ENCODE results near the gene RNF7. TPM values are rescaled to one million over a fixed set of nuclear protein-coding genes. Genes with fewer than 3 reads are reported as not detected.

The RNF7 gene
- total RNA-seq, 4 donors from 2014 or later, result 23.7 to 122 (median 58.5) TPM

- TF ChIP-seq EP300 (IDR thresholded peaks at IDR 0.05; ENCODE audit: low read depth) (no peak), POLR2AphosphoS5 (IDR thresholded peaks at IDR 0.05) (no peak), POLR2A (IDR thresholded peaks at IDR 0.05) (no peak), CTCF (IDR thresholded peaks at IDR 0.05) (no peak)
- peaks cover 21 to 53% (median 34%) of the 10 kb centered on the region in 4 donors for H3K4me1 ChIP-seq
- H3K27me3 ChIP-seq, result no peaks in the 10 kb centered on the region
- H3K4me3 ChIP-seq, result peak overlapping the region in 3 of 4 donors; percentile 79 to 82 (median 82)
- in situ Hi-C loops (cut with MboI; ENCODE audit: low pct_ligation_motif_present in 1 of 4, low pct_unique_long_range_greater_than_20kb in 1 of 4, low sequenced_read_pairs in 3 of 4) (loop anchor here (25.0 kb wide), 4 partner anchors 123 to 427 kb away; no protein-coding TSS in a partner anchor), intact Hi-C loops (cut with DNase I; ENCODE audit: low total_unique reads) (no loop called here)
- peaks cover 0 to 2% (median 0%) of the 10 kb centered on the region in 4 donors for H3K36me3 ChIP-seq
- WGBS, 2 donors (ENCODE audit: low coverage in 1 of 2), result 52 to 100% methylated on average over 1 to 2 of the region's 2 CpGs
- H3K27ac ChIP-seq, result peak overlapping the region; percentile 95 to 99 (median 97)
- H3K9me3 ChIP-seq, result no peaks in the 10 kb centered on the region
- no peak for DNase-seq
Observed at GRCh38 chr3:141739731-141740130, 1.6 kb downstream of the RNF7 start.

DNA sequence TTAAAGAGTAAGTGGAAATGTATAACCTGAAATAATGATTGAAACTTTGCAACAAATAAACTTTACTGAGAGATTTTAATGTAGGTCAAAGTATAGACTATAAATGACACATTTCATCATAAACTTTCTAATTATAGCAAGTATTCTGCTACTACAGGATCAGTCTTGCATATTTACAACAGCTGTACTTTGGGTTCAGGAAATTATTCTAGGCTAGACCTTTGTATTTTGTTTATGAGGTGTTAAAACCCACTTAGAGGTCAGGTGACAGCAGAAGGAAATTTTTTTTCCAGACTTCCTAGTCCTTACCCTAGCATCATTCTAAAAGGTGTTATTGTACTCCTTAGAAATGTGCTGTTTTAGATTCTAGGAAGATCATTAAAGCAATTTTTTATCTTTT lies 2.3 kb downstream of the RNF7 start:
- Histone ChIP-seq H3K4me3 (peak overlapping the region in 1 of 4 donors; percentile 79), H3K27ac (peak overlapping the region; percentile 95 to 99 (median 97)), H3K4me1 (peaks cover 21 to 54% (median 34%) of the 10 kb centered on the region in 4 donors), H3K27me3 (no peaks in the 10 kb centered on the region), H3K36me3 (peaks cover 0 to 8% (median 2%) of the 10 kb centered on the region in 4 donors), H3K9me3 (no peaks in the 10 kb centered on the region)
- DNase-seq, result no peak
- intact Hi-C loops (cut with DNase I; ENCODE audit: low total_unique reads) (no loop called here), in situ Hi-C loops (cut with MboI; ENCODE audit: low pct_ligation_motif_present in 1 of 4, low pct_unique_long_range_greater_than_20kb in 1 of 4, low sequenced_read_pairs in 3 of 4) (loop anchor here (25.0 kb wide), 4 partner anchors 122 to 428 kb away; no protein-coding TSS in a partner anchor)
- TF ChIP-seq CTCF (IDR thresholded peaks at IDR 0.05) (no peak), EP300 (IDR thresholded peaks at IDR 0.05; ENCODE audit: low read depth) (no peak), POLR2AphosphoS5 (IDR thresholded peaks at IDR 0.05) (peak in 2 of 3 donors; percentile 46 to 56), POLR2A (IDR thresholded peaks at IDR 0.05) (no peak)

DNA sequence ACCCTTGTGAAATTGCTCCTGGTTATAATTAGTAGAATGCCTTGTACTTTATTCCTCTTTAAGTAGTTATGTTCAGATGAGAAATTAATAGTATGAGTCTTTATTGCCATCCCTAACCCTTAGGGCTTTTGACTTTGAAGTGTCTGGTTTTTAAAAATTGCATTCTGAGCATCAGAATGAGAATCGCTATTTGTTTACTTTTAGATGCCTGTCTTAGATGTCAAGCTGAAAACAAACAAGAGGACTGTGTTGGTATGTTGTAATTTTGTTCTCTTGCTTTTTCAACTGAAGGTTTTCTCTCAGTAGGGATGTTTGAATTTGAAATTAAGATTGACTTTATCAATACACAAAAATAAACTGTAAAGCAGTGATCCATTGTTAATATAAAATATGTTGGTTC lies 5.2 kb downstream of the RNF7 start:
- Histone ChIP-seq H3K36me3 (peaks cover 0 to 33% (median 14%) of the 10 kb centered on the region in 4 donors), H3K4me3 (no peak overlapping the region), H3K4me1 (peaks cover 21 to 51% (median 34%) of the 10 kb centered on the region in 4 donors), H3K9me3 (no peaks in the 10 kb centered on the region), H3K27ac (no peak overlapping the region), H3K27me3 (no peaks in the 10 kb centered on the region)
- 53 to 85% methylated on average over 1 of the region's 1 CpG for WGBS, 2 donors (ENCODE audit: low coverage in 1 of 2)
- intact Hi-C loops (cut with DNase I; ENCODE audit: low total_unique reads), result no loop called here
- no peak for TF ChIP-seq POLR2A (IDR thresholded peaks at IDR 0.05)
- no peak for TF ChIP-seq POLR2AphosphoS5 (IDR thresholded peaks at IDR 0.05)
- TF ChIP-seq CTCF (IDR thresholded peaks at IDR 0.05), result no peak
- TF ChIP-seq EP300 (IDR thresholded peaks at IDR 0.05; ENCODE audit: low read depth), result no peak
- DNase-seq, result no peak
- in situ Hi-C loops (cut with MboI; ENCODE audit: low pct_ligation_motif_present in 1 of 4, low pct_unique_long_range_greater_than_20kb in 1 of 4, low sequenced_read_pairs in 3 of 4), result loop anchor here (25.0 kb wide), 4 partner anchors 119 to 431 kb away; no protein-coding TSS in a partner anchor

DNA sequence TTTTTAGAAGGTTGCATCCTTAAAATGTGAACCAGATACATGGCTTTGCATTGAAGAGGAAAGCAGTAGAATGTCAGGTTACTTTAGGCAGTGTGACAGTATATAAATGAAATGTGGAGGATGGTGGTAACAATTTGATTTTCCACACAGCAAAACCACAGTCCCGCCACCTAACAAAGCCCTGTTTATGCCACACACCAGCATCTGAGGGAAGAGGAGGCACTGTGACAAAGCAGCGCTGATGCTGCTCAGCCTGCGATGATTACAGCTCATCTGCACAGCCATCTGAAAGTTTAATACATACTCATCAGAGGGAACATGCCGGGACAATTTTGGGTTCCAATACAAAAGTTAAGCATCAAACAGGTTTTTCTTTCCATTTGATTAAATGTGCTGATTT lies 8.9 kb downstream of the RNF7 start:
- Histone ChIP-seq H3K27ac (no peak overlapping the region), H3K27me3 (no peaks in the 10 kb centered on the region), H3K36me3 (peaks cover 0 to 35% (median 14%) of the 10 kb centered on the region in 4 donors), H3K4me1 (peaks cover 0 to 24% (median 11%) of the 10 kb centered on the region in 4 donors), H3K4me3 (no peak overlapping the region), H3K9me3 (no peaks in the 10 kb centered on the region)
- TF ChIP-seq POLR2A (IDR thresholded peaks at IDR 0.05) (no peak), POLR2AphosphoS5 (IDR thresholded peaks at IDR 0.05) (no peak), EP300 (IDR thresholded peaks at IDR 0.05; ENCODE audit: low read depth) (no peak), CTCF (IDR thresholded peaks at IDR 0.05) (no peak)
- WGBS, 2 donors (ENCODE audit: low coverage in 1 of 2), result 90 to 91% methylated on average over 4 of the region's 4 CpGs
- intact Hi-C loops (cut with DNase I; ENCODE audit: low total_unique reads) (no loop called here), in situ Hi-C loops (cut with MboI; ENCODE audit: low pct_ligation_motif_present in 1 of 4, low pct_unique_long_range_greater_than_20kb in 1 of 4, low sequenced_read_pairs in 3 of 4) (loop anchor here (25.0 kb wide), 4 partner anchors 115 to 435 kb away; no protein-coding TSS in a partner anchor)
- no peak for DNase-seq

Measured in transverse colon (tissue), 4 donors.